GM23338 (cell line): ENCODE results near the gene HDAC9. TPM values are rescaled to one million over a fixed set of nuclear protein-coding genes. Genes with fewer than 3 reads are reported as not detected.

Source experiments
- ATAC-seq: fragments of 200-7000 bp; cut with Tn5 transposase; 3 replicates; pipeline ENCODE4 v1.9.1; 2020
- DNase-seq: peaks from one replicate; pipeline ENCODE4 v3.0.0-alpha.2; 2015; ENCODE audit warnings: low spot score
- H2AFZ ChIP-seq: fragments of 200-600 bp; sonication (generic); 2 replicates; pipeline ENCODE4 v1.8.0; 2016; ENCODE audit warnings: antibody characterized with exemption, mild to moderate bottlenecking, moderate library complexity
- H3F3A ChIP-seq: fragments of 200-600 bp; sonication (generic); replicated peaks from 2 replicates; pipeline ENCODE4 v1.8.0; 2017; ENCODE audit warnings: antibody characterized with exemption, mixed run types, low read depth
- H3K27ac ChIP-seq: fragments of 200-600 bp; sonication (generic); 2 replicates; pipeline ENCODE4 v1.6.1; 2016; ENCODE audit warnings: low read depth
- H3K27me3 ChIP-seq: fragments of 200-600 bp; sonication (generic); 2 replicates; pipeline ENCODE4 v1.8.0; 2016; ENCODE audit warnings: mild to moderate bottlenecking, mixed run types, moderate library complexity; ENCODE audit not compliant: insufficient read depth
- H3K36me3 ChIP-seq: fragments of 200-600 bp; sonication (generic); 2 replicates; pipeline ENCODE4 v1.8.0; 2016; ENCODE audit warnings: mild to moderate bottlenecking; ENCODE audit not compliant: insufficient read depth
- H3K4me1 ChIP-seq: fragments of 200-600 bp; sonication (generic); 2 replicates; pipeline ENCODE4 v1.8.0; 2016; ENCODE audit warnings: mild to moderate bottlenecking, moderate library complexity; ENCODE audit not compliant: insufficient read depth
- H3K4me2 ChIP-seq: fragments of 200-600 bp; sonication (generic); 2 replicates; pipeline ENCODE4 v1.7.1; 2017; ENCODE audit warnings: mixed run types
- H3K4me3 ChIP-seq: fragments of 200-600 bp; sonication (generic); 2 replicates; pipeline ENCODE4 v1.6.1; 2016; ENCODE audit warnings: mixed run types
- H3K79me2 ChIP-seq: fragments of 200-600 bp; sonication (generic); replicated peaks from 2 replicates; pipeline ENCODE4 v1.8.0; 2017; ENCODE audit warnings: mild to moderate bottlenecking; ENCODE audit not compliant: insufficient read depth
- H3K9me2 ChIP-seq: fragments of 200-600 bp; sonication (generic); 2 replicates; pipeline ENCODE4 v1.8.0; 2017; ENCODE audit not compliant: insufficient read depth
- H4K20me1 ChIP-seq: fragments of 200-600 bp; sonication (generic); replicated peaks from 2 replicates; pipeline ENCODE4 v1.8.0; 2017; ENCODE audit warnings: mild to moderate bottlenecking; ENCODE audit not compliant: insufficient read depth
- H3K27ac Mint-ChIP-seq: 2 replicates; pipeline ENCODE4 v1.8.0; 2020; ENCODE audit warnings: inconsistent platforms, mild to moderate bottlenecking, moderate library complexity, mixed read lengths
- H3K27me3 Mint-ChIP-seq: 3 replicates; pipeline ENCODE4 v1.8.0; 2022; ENCODE audit warnings: low read depth, mild to moderate bottlenecking, moderate library complexity, mixed read lengths, inconsistent platforms; ENCODE audit not compliant: insufficient read depth, poor library complexity
- H3K36me3 Mint-ChIP-seq: 3 replicates; pipeline ENCODE4 v1.8.0; 2021; ENCODE audit warnings: low read depth, mild to moderate bottlenecking, inconsistent platforms, moderate library complexity, mixed read lengths
- H3K4me1 Mint-ChIP-seq: 3 replicates; pipeline ENCODE4 v1.8.0; 2020; ENCODE audit warnings: mild to moderate bottlenecking, inconsistent platforms, mixed read lengths
- H3K4me3 Mint-ChIP-seq: 3 replicates; pipeline ENCODE4 v1.8.0; 2021; ENCODE audit warnings: moderate library complexity, mild to moderate bottlenecking, inconsistent platforms, mixed read lengths
- H3K9me3 Mint-ChIP-seq: 3 replicates; pipeline ENCODE4 v1.8.0; 2020; ENCODE audit warnings: moderate library complexity, mild to moderate bottlenecking, inconsistent platforms, mixed read lengths
- CREB1 ChIP-seq: fragments of 250-450 bp; sonication (Bioruptor Pico); IDR thresholded peaks from 2 replicates; pipeline ENCODE4 v1.5.0; 2020; ENCODE audit warnings: low read depth, mild to moderate bottlenecking, moderate library complexity
- EZH2 ChIP-seq: fragments of 200-600 bp; sonication (generic); IDR thresholded peaks from one replicate; pipeline ENCODE4 v1.8.0; 2017; ENCODE audit warnings: antibody characterized with exemption, mild to moderate bottlenecking, low read depth; ENCODE audit not compliant: unreplicated experiment
- EZH2phosphoT487 ChIP-seq: fragments of 200-600 bp; sonication (generic); IDR thresholded peaks from one replicate; pipeline ENCODE4 v1.8.1; 2018; ENCODE audit warnings: antibody characterized with exemption; ENCODE audit not compliant: unreplicated experiment
- JUNB ChIP-seq: IDR thresholded peaks from one replicate; pipeline ENCODE4 v1.6.1; 2016; ENCODE audit warnings: antibody characterized with exemption; ENCODE audit not compliant: unreplicated experiment
- REST ChIP-seq: IDR thresholded peaks from one replicate; pipeline ENCODE4 v1.6.1; 2018; ENCODE audit warnings: antibody characterized with exemption; ENCODE audit not compliant: unreplicated experiment
- STAT1 ChIP-seq: IDR thresholded peaks from one replicate; pipeline ENCODE4 v1.6.1; 2016; ENCODE audit warnings: antibody characterized with exemption; ENCODE audit not compliant: unreplicated experiment
- ZNF462 ChIP-seq: fragments of 250-450 bp; sonication (Bioruptor Pico); IDR thresholded peaks from 2 replicates; pipeline ENCODE4 v1.5.0; 2020; ENCODE audit warnings: mild to moderate bottlenecking, moderate library complexity
- polyA plus RNA-seq: library from polyadenylated mRNA; unstranded; fragments of >200 nt; fragmentation: Nextera tagmentation; extraction: Ambion mirVana; gene quantifications from 2 replicates; pipeline ENCODE4 v1.2.1, GENCODE V29; 2016
- total RNA-seq: library from RNA; depleted of rRNA; stranded (reverse); fragments of >200 nt; shearing (Covaris generic); gene quantifications from 2 replicates; pipeline ENCODE4 v1.2.3, GENCODE V29; 2014

The HDAC9 gene
- total and polyA plus RNA-seq, 2 experiments from 2014 or later = 8.3 to 18.5 TPM

GRCh38 chr7:18889436-18889835 lies 393.9 kb downstream of the HDAC9 start:
- Mint-ChIP-seq H3K27me3 (no peaks in the 10 kb centered on the region), H3K36me3 (no peaks in the 10 kb centered on the region), H3K4me3 (no peak overlapping the region), H3K9me3 (no peaks in the 10 kb centered on the region), H3K4me1 (no peaks in the 10 kb centered on the region), H3K27ac (no peak overlapping the region)
- H3K4me2 ChIP-seq = no peak overlapping the region
- no peak for ATAC-seq
- H3F3A ChIP-seq = no peaks in the 10 kb centered on the region
- no peak overlapping the region for H2AFZ ChIP-seq
- TF ChIP-seq ZNF462 (CRISPR knock-in tag) (no peak), STAT1 (no peak), REST (no peak), EZH2 (no peak), CREB1 (CRISPR knock-in tag) (no peak), EZH2phosphoT487 (no peak), JUNB (no peak)
- H3K79me2 ChIP-seq = no peaks in the 10 kb centered on the region
- H4K20me1 ChIP-seq = no peaks in the 10 kb centered on the region
- H3K27ac ChIP-seq = no peak overlapping the region
- no peak for DNase-seq
- H3K4me3 ChIP-seq = no peak overlapping the region
- 0 out of 2 replicates have a peak, but pooled peaks cover 3% of the 10 kb centered on the region for H3K9me2 ChIP-seq
- H3K27me3 ChIP-seq = no peaks in the 10 kb centered on the region
- H3K4me1 ChIP-seq = no peaks in the 10 kb centered on the region
- no peaks in the 10 kb centered on the region for H3K36me3 ChIP-seq
